Choroid plexus epithelial cell (primary cell): Measurements from ENCODE around the gene LINGO1.

Experiments
- DNase-seq: peaks from one replicate; pipeline ENCODE4 v3.0.0-alpha.2; 2010; ENCODE audit warnings: low read depth
- H3K4me3 ChIP-seq: 2 replicates; pipeline ENCODE4 v1.5.1; 2011; ENCODE audit warnings: low read depth, mild to moderate bottlenecking, control low read depth, low read length, moderate library complexity
- CTCF ChIP-seq: conservative IDR thresholded peaks from 2 replicates; pipeline ENCODE4 v1.5.1; 2011; ENCODE audit warnings: low read depth, mild to moderate bottlenecking, control low read depth, inconsistent platforms, low read length, moderate library complexity

LINGO1 gene

GRCh38 chr15:77627067-77627466 lies 5.6 kb downstream of the LINGO1 start:
- TF ChIP-seq CTCF: no peak
- DNase-seq: no peak
- no peak overlapping the region for H3K4me3 ChIP-seq

- no peak for DNase-seq
- no peak for TF ChIP-seq CTCF
- H3K4me3 ChIP-seq: no peak overlapping the region
These were observed 6.7 kb downstream of the LINGO1 start for GRCh38 chr15:77626002-77626401.

DNA sequence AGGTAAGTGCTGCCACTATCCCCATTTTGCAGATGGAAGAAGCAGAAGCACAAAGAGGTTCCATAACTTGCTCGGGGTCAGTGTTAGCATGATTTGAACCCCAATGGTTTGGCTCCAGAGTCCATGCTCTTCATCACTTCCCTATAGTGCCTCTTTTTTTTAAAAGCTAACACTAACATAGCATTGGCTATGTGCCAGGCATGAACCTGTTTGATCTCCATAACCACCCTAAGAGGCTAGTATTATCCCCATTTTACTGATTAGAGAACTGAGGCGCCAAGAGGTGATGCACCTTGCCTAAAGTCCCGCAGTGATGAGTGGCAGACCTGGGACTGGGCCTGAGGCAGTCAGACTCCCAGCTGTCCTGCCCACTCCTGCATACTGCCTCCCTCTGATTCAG lies 7.3 kb downstream of the LINGO1 start:
- no peak for TF ChIP-seq CTCF
- DNase-seq: no peak

DNA sequence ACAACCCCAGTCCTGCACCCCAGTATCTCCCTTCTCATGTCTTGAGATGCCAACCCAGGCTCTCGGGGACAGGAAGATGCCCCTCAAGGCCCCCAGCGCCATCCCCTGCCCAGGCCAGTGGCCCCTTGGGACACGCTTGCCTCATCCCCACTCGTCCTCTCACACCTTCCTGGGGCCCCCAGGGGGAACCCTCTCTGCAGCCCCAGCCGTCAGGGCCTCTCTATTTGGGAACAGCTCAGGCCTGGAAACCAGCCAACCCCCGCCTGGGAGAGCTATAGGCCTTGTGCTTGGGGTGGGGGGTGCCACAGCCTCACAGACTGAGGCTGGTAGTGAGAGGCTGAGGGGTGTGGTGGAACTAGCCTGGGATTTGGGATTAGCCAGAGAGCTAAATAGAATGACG lies 7.8 kb downstream of the LINGO1 start:
- H3K4me3 ChIP-seq: no peak overlapping the region
- no peak for DNase-seq
- no peak for TF ChIP-seq CTCF

More for the DNA sequence above, 7.3 kb downstream of the LINGO1 start:
- H3K4me3 ChIP-seq: no peak overlapping the region

DNA sequence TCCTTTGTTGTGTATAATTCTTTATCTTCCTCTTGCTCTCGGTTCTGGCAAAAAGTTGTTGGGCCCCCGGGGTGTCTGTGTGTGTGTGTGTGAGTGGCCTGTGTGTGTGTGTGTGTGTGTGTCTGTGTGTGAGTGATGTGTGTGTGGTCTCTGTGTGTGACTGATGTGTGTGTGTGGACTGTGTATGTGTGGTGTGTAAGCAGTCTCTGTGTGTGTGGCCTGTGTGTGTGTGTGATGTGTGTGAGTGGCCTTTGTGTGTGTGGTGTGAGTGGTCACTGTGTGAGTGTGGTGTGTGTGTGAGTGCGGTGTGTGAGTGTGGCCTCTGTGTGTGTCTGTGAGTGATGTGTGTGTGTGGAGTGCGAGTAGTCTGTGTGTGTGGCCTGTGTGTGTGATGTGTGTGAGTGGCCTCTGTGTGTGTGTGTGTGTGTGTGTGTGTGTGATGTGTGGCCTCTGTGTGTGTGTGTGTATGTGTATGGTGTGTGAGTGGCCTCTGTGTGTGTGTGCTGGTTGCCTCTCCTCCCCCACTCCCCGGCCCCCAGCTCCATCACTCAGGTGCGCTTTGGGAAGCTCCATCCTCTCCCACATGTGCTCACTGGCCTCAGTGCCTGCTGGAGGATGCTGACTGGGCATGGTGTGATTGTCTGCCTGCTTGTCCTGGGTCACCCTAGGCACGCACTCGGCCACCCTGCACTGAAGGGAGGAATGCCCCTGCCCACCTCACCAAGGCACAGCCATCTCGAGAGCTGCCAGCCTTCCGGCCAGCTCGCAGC lies 8.8 kb downstream of the LINGO1 start:
- no peak for DNase-seq
- TF ChIP-seq CTCF: no peak
- H3K4me3 ChIP-seq: no peak overlapping the region

GRCh38 chr15:77622934-77623754 lies 9.6 kb downstream of the LINGO1 start:
- no peak for DNase-seq
- TF ChIP-seq CTCF: no peak
- H3K4me3 ChIP-seq: no peak overlapping the region
